H9 (cell line): ENCODE data around the gene RELL1. TPM values are rescaled to one million over a fixed set of nuclear protein-coding genes. Genes with fewer than 3 reads are reported as not detected.

Experiments
- DNase-seq: peaks from one replicate; pipeline ENCODE4 v3.0.0-alpha.2; 2017
- H2AFZ ChIP-seq: one replicate; pipeline ENCODE4 v1.6.1; 2013; ENCODE audit warnings: mild to moderate bottlenecking, low read length, control low read depth, moderate library complexity
- H2AK5ac ChIP-seq: 2 replicates; pipeline ENCODE4 v1.6.1; 2013; ENCODE audit warnings: low read length, control low read depth, mixed read lengths; ENCODE audit not compliant: insufficient read length
- H2BK120ac ChIP-seq: one replicate; pipeline ENCODE4 v1.6.1; 2013; ENCODE audit warnings: low read depth, mild to moderate bottlenecking, low read length, control low read depth, inconsistent platforms; ENCODE audit not compliant: poor library complexity, severe bottlenecking
- H2BK12ac ChIP-seq: 2 replicates; pipeline ENCODE4 v1.6.1; 2013; ENCODE audit warnings: low read length, control low read depth, mixed read lengths, low read depth; ENCODE audit not compliant: insufficient read length
- H2BK15ac ChIP-seq: 2 replicates; pipeline ENCODE4 v1.6.1; 2013; ENCODE audit warnings: low read depth, low read length, control low read depth
- H2BK20ac ChIP-seq: one replicate; pipeline ENCODE4 v1.6.1; 2013; ENCODE audit warnings: low read depth, mild to moderate bottlenecking, low read length, control low read depth, inconsistent platforms; ENCODE audit not compliant: poor library complexity, severe bottlenecking
- H2BK5ac ChIP-seq: 2 replicates; pipeline ENCODE4 v1.6.1; 2013; ENCODE audit warnings: low read length, control low read depth, mixed read lengths; ENCODE audit not compliant: insufficient read length
- H3K14ac ChIP-seq: 2 replicates; pipeline ENCODE4 v1.6.1; 2013; ENCODE audit warnings: low read length, control low read depth; ENCODE audit not compliant: insufficient read depth
- H3K18ac ChIP-seq: 2 replicates; pipeline ENCODE4 v1.6.1; 2013; ENCODE audit warnings: low read depth, mild to moderate bottlenecking, mixed read lengths, low read length, control low read depth; ENCODE audit not compliant: insufficient read length
- H3K23ac ChIP-seq: 2 replicates; pipeline ENCODE4 v1.6.1; 2013; ENCODE audit warnings: low read length, control low read depth, mixed read lengths, low read depth; ENCODE audit not compliant: insufficient read length
- H3K23me2 ChIP-seq: 2 replicates; pipeline ENCODE4 v1.6.1; 2013; ENCODE audit warnings: low read depth, mild to moderate bottlenecking, mixed read lengths, low read length, control low read depth; ENCODE audit not compliant: insufficient read length, poor library complexity, severe bottlenecking
- H3K27ac ChIP-seq: 2 replicates; pipeline ENCODE4 v1.5.1; 2013; ENCODE audit warnings: low read length, control low read depth, mixed read lengths, low read depth; ENCODE audit not compliant: insufficient read length
- H3K27me3 ChIP-seq: 2 replicates; pipeline ENCODE4 v1.6.1; 2013; ENCODE audit warnings: low read length, control low read depth, inconsistent platforms; ENCODE audit not compliant: insufficient read depth
- H3K4ac ChIP-seq: 2 replicates; pipeline ENCODE4 v1.6.1; 2013; ENCODE audit warnings: low read depth, mild to moderate bottlenecking, control low read depth, inconsistent platforms, low read length, moderate library complexity
- H3K4me1 ChIP-seq: 2 replicates; pipeline ENCODE4 v1.6.1; 2013; ENCODE audit warnings: low read length, control low read depth, inconsistent platforms; ENCODE audit not compliant: insufficient read depth
- H3K4me2 ChIP-seq: 2 replicates; pipeline ENCODE4 v1.6.1; 2013; ENCODE audit warnings: low read length, control low read depth, mixed read lengths; ENCODE audit not compliant: insufficient read length, insufficient read depth
- H3K56ac ChIP-seq: 2 replicates; pipeline ENCODE4 v1.6.1; 2013; ENCODE audit warnings: low read depth, mild to moderate bottlenecking, mixed read lengths, low read length, control low read depth; ENCODE audit not compliant: insufficient read length
- H3K79me1 ChIP-seq: 2 replicates; pipeline ENCODE4 v1.6.1; 2013; ENCODE audit warnings: low read depth, mild to moderate bottlenecking, moderate library complexity, low read length, control low read depth, inconsistent platforms; ENCODE audit not compliant: insufficient read depth, poor library complexity, severe bottlenecking
- H3K79me2 ChIP-seq: 2 replicates; pipeline ENCODE4 v1.6.1; 2013; ENCODE audit warnings: low read length, control low read depth, inconsistent platforms; ENCODE audit not compliant: insufficient read depth
- H3K9ac ChIP-seq: 2 replicates; pipeline ENCODE4 v1.6.1; 2013; ENCODE audit warnings: low read length, control low read depth, mixed read lengths; ENCODE audit not compliant: insufficient read length; ENCODE audit errors: extremely low read depth
- H3K9me3 ChIP-seq: one replicate; pipeline ENCODE4 v1.6.1; 2013; ENCODE audit warnings: low read depth, low read length, inconsistent platforms; ENCODE audit not compliant: control insufficient read depth
- H3T11ph ChIP-seq: one replicate; pipeline ENCODE4 v1.6.1; 2013; ENCODE audit warnings: mild to moderate bottlenecking, low read length, control low read depth, inconsistent platforms
- H4K20me1 ChIP-seq: one replicate; pipeline ENCODE4 v1.6.1; 2013; ENCODE audit not compliant: control insufficient read depth, insufficient read length, insufficient read depth
- H4K5ac ChIP-seq: 2 replicates; pipeline ENCODE4 v1.6.1; 2013; ENCODE audit warnings: low read depth, mild to moderate bottlenecking, mixed read lengths, low read length, control low read depth; ENCODE audit not compliant: insufficient read length
- H4K8ac ChIP-seq: replicated peaks from 2 replicates; pipeline ENCODE4 v1.6.1; 2013; ENCODE audit warnings: low read length, control low read depth, mixed read lengths, low read depth; ENCODE audit not compliant: insufficient read length
- H4K91ac ChIP-seq: 2 replicates; pipeline ENCODE4 v1.6.1; 2013; ENCODE audit warnings: low read depth, mild to moderate bottlenecking, moderate library complexity, mixed read lengths, low read length, control low read depth; ENCODE audit not compliant: insufficient read length
- H3K27ac Mint-ChIP-seq, 3 experiments: 2 replicates in 2 of 3; 3 replicates in 1 of 3; pipeline ENCODE4 v1.8.0; 2020 to 2021; ENCODE audit warnings: mixed read lengths in 3 of 3, mild to moderate bottlenecking in 1 of 3, moderate library complexity in 1 of 3
- H3K27me3 Mint-ChIP-seq: 2 replicates; pipeline ENCODE4 v1.8.0; 2021; ENCODE audit warnings: low read depth, mild to moderate bottlenecking, moderate library complexity, mixed read lengths
- H3K36me3 Mint-ChIP-seq, 3 experiments: 2 replicates in 2 of 3; 3 replicates in 1 of 3; pipeline ENCODE4 v1.8.0; 2020 to 2021; ENCODE audit warnings: low read depth in 3 of 3, mixed read lengths in 3 of 3; ENCODE audit not compliant: insufficient read depth in 1 of 3
- H3K4me1 Mint-ChIP-seq, 2 experiments: 2 replicates each; pipeline ENCODE4 v1.8.0; 2020; ENCODE audit warnings: mixed read lengths in 2 of 2
- H3K4me3 Mint-ChIP-seq, 2 experiments: 2 replicates in 1 of 2; 3 replicates in 1 of 2; pipeline ENCODE4 v1.8.0; 2020 to 2021; ENCODE audit warnings: mild to moderate bottlenecking in 2 of 2, mixed read lengths in 2 of 2, moderate library complexity in 1 of 2
- H3K9me3 Mint-ChIP-seq, 2 experiments: 2 replicates in 1 of 2; 3 replicates in 1 of 2; pipeline ENCODE4 v1.8.0; 2020; ENCODE audit warnings: mild to moderate bottlenecking in 2 of 2, mixed read lengths in 2 of 2, moderate library complexity in 1 of 2
- CTCF ChIP-seq: fragments of 200-600 bp; sonication (generic); conservative IDR thresholded peaks from 3 replicates; pipeline ENCODE4 v1.8.0; 2021; ENCODE audit warnings: antibody characterized with exemption, mild to moderate bottlenecking
- WGBS: extraction: QIAGEN DNeasy Blood & Tissue Kit; methylation state at CpG from one replicate; pipeline ENCODE4 v1.1.7; 2013; ENCODE audit warnings: missing lambda C conversion rate, low lambda C conversion rate, mixed read lengths; ENCODE audit not compliant: insufficient read length; ENCODE audit errors: extremely low coverage; 5-methylcytosine and 5-hydroxymethylcytosine counted together
- total RNA-seq: library from RNA; stranded (reverse); gene quantifications from 2 replicates; pipeline ENCODE4 v1.2.1, GENCODE V29; 2021

Gene RELL1
- total RNA-seq, 1 experiment from 2014 or later = 10.8 TPM

- no peaks in the 10 kb centered on the region for H3K27me3 Mint-ChIP-seq
These were observed 36.9 kb upstream of the RELL1 start for GRCh38 chr4:37723067-37723466.

More at GRCh38 chr4:37723067-37723466, 36.9 kb upstream of the RELL1 start:
- H3K9ac ChIP-seq = no peak overlapping the region
- DNase-seq = no peak
- no peak overlapping the region for H3T11ph ChIP-seq
- H2BK12ac ChIP-seq = no peak overlapping the region
- Mint-ChIP-seq H3K27ac (no peak overlapping the region), H3K9me3 (no peaks in the 10 kb centered on the region; a peak in 1 of 5 replicates), H3K36me3 (no peaks in the 10 kb centered on the region), H3K4me3 (no peak overlapping the region), H3K4me1 (peaks cover 5% of the 10 kb centered on the region in 2 experiments)
- H4K5ac ChIP-seq = no peak overlapping the region
- H3K14ac ChIP-seq = no peak overlapping the region
- no peak overlapping the region for H3K56ac ChIP-seq
- H4K91ac ChIP-seq = no peak overlapping the region
- H3K23me2 ChIP-seq = no peaks in the 10 kb centered on the region
- H2BK5ac ChIP-seq = no peak overlapping the region
- H3K23ac ChIP-seq = no peak overlapping the region
- no peak overlapping the region for H3K4ac ChIP-seq
- no peaks in the 10 kb centered on the region for H3K9me3 ChIP-seq
- H2AFZ ChIP-seq = no peak overlapping the region
- no peaks in the 10 kb centered on the region for H4K20me1 ChIP-seq
- no peak overlapping the region for H4K8ac ChIP-seq
- no peaks in the 10 kb centered on the region for H3K79me1 ChIP-seq
- no peak overlapping the region for H2AK5ac ChIP-seq
- no peak overlapping the region for H3K4me2 ChIP-seq
- no peak overlapping the region for H3K27ac ChIP-seq
- no peak overlapping the region for H2BK15ac ChIP-seq
- no peaks in the 10 kb centered on the region for H3K79me2 ChIP-seq
- no CpG with 5 or more reads among the region's 1 CpG for WGBS
- H3K4me1 ChIP-seq = no peaks in the 10 kb centered on the region
- H2BK20ac ChIP-seq = no peak overlapping the region
- no peak overlapping the region for H3K18ac ChIP-seq
- no peak overlapping the region for H2BK120ac ChIP-seq
- H3K27me3 ChIP-seq = no peaks in the 10 kb centered on the region
- TF ChIP-seq CTCF = no peak
